Neuronal stem cell (in vitro differentiated cells): ENCODE measurements around the gene APOL5. TPM values are rescaled to one million over a fixed set of nuclear protein-coding genes. Genes with fewer than 3 reads are reported as not detected.
"Not testable (repeated sequence)": the region's sequence is repeated elsewhere in the genome, so short reads cannot be mapped to it uniquely, and the experiment has no call there.

Source experiments
- DNase-seq: peaks from one replicate; pipeline ENCODE4 v3.0.0-alpha.2; 2013; ENCODE audit warnings: low spot score
- H2AFZ ChIP-seq: one replicate; pipeline ENCODE4 v1.6.1; 2013; ENCODE audit warnings: mild to moderate bottlenecking, low read length, inconsistent platforms
- H2AK5ac ChIP-seq: 2 replicates; pipeline ENCODE4 v1.6.1; 2013; ENCODE audit warnings: low read depth, mild to moderate bottlenecking, inconsistent platforms, low read length, moderate library complexity, mixed read lengths
- H2BK120ac ChIP-seq: 2 replicates; pipeline ENCODE4 v1.6.1; 2013; ENCODE audit warnings: low read depth, mild to moderate bottlenecking, inconsistent platforms, low read length, moderate library complexity, mixed read lengths
- H2BK12ac ChIP-seq: one replicate; pipeline ENCODE4 v1.6.1; 2013; ENCODE audit warnings: low read length, inconsistent platforms
- H2BK15ac ChIP-seq: 2 replicates; pipeline ENCODE4 v1.6.1; 2013; ENCODE audit warnings: mild to moderate bottlenecking, low read length, inconsistent platforms, mixed read lengths
- H2BK5ac ChIP-seq: one replicate; pipeline ENCODE4 v1.6.1; 2013; ENCODE audit warnings: inconsistent platforms, mild to moderate bottlenecking, low read length, moderate library complexity
- H3K14ac ChIP-seq: one replicate; pipeline ENCODE4 v1.6.1; 2013; ENCODE audit warnings: low read length, inconsistent platforms
- H3K18ac ChIP-seq: 2 replicates; pipeline ENCODE4 v1.6.1; 2013; ENCODE audit warnings: low read length, inconsistent platforms
- H3K23ac ChIP-seq: 2 replicates; pipeline ENCODE4 v1.6.1; 2013; ENCODE audit warnings: low read depth, mild to moderate bottlenecking, mixed read lengths, low read length, inconsistent platforms; ENCODE audit not compliant: poor library complexity
- H3K27ac ChIP-seq: replicated peaks from 3 replicates; pipeline ENCODE4 v1.5.1; 2013; ENCODE audit warnings: low read length, inconsistent platforms
- H3K27me3 ChIP-seq, 3 experiments: 2 replicates each; pipeline ENCODE4 v1.6.1; 2013; ENCODE audit warnings: low read length in 3 of 3, mild to moderate bottlenecking in 2 of 3, inconsistent platforms in 1 of 3, low read depth in 1 of 3, mixed read lengths in 1 of 3, moderate library complexity in 1 of 3; ENCODE audit not compliant: control insufficient read depth in 3 of 3, insufficient read depth in 3 of 3
- H3K36me3 ChIP-seq, 2 donors: replicated peaks in 1 of 2; 2 replicates each; pipeline ENCODE4 v1.6.1; 2013; ENCODE audit warnings: low read length in 2 of 2; ENCODE audit not compliant: control insufficient read depth in 2 of 2, insufficient read depth in 2 of 2
- H3K4ac ChIP-seq: 2 replicates; pipeline ENCODE4 v1.6.1; 2013; ENCODE audit warnings: inconsistent platforms, mild to moderate bottlenecking, low read length, moderate library complexity
- H3K4me1 ChIP-seq, 2 donors: 1 replicate in 1 of 2; 2 replicates in 1 of 2; pipeline ENCODE4 v1.6.1; 2013; ENCODE audit warnings: low read length in 2 of 2, low read depth in 1 of 2; ENCODE audit not compliant: control insufficient read depth in 2 of 2, insufficient read depth in 1 of 2
- H3K4me2 ChIP-seq: one replicate; pipeline ENCODE4 v1.6.1; 2013; ENCODE audit warnings: mild to moderate bottlenecking, low read length, inconsistent platforms; ENCODE audit not compliant: insufficient read depth, poor library complexity, severe bottlenecking
- H3K4me3 ChIP-seq, 2 donors: 2 replicates each; pipeline ENCODE4 v1.5.1; 2013; ENCODE audit warnings: low read length in 2 of 2, mild to moderate bottlenecking in 2 of 2, inconsistent platforms in 1 of 2, moderate library complexity in 1 of 2
- H3K79me1 ChIP-seq: one replicate; pipeline ENCODE4 v1.6.1; 2013; ENCODE audit warnings: low read depth, mild to moderate bottlenecking, inconsistent platforms, low read length, moderate library complexity
- H3K9ac ChIP-seq: one replicate; pipeline ENCODE4 v1.6.1; 2013; ENCODE audit warnings: mild to moderate bottlenecking, low read depth, low read length, inconsistent platforms; ENCODE audit not compliant: poor library complexity
- H3K9me3 ChIP-seq, 2 donors: replicated peaks in 1 of 2; 2 replicates each; pipeline versions ENCODE3 to v1.6.1; 2013; ENCODE audit warnings: low read length in 2 of 2, mild to moderate bottlenecking in 2 of 2, inconsistent platforms in 1 of 2, low read depth in 1 of 2, mixed read lengths in 1 of 2, moderate library complexity in 1 of 2; ENCODE audit not compliant: control insufficient read depth in 2 of 2, insufficient read depth in 1 of 2
- H4K8ac ChIP-seq: one replicate; pipeline ENCODE4 v1.6.1; 2013; ENCODE audit warnings: low read depth, mild to moderate bottlenecking, inconsistent platforms, low read length, moderate library complexity
- H4K91ac ChIP-seq: one replicate; pipeline ENCODE4 v1.6.1; 2013; ENCODE audit warnings: low read length, low read depth, mild to moderate bottlenecking, inconsistent platforms; ENCODE audit not compliant: poor library complexity
- WGBS, 2 donors: extraction: QIAGEN DNeasy Blood & Tissue Kit; methylation state at CpG; one replicate each; pipeline ENCODE4 v1.1.7; 2013; ENCODE audit warnings: missing lambda C conversion rate in 2 of 2, mixed read lengths in 1 of 2; ENCODE audit not compliant: insufficient read length in 2 of 2, insufficient replicate concordance in 1 of 2; ENCODE audit errors: extremely low coverage in 2 of 2; 5-methylcytosine and 5-hydroxymethylcytosine counted together
- polyA plus RNA-seq, 2 experiments: library from polyadenylated mRNA; stranded (reverse); fragments of 200-250 nt; gene quantifications; one replicate each; pipeline ENCODE4 v1.2.3, GENCODE V29; 2013

The APOL5 gene
- not detected for polyA plus RNA-seq (2013, experiment 1 of 2)
- polyA plus RNA-seq (2013, experiment 2 of 2), result not detected

GRCh38 chr22:35717572-35717971 lies at the start of gene APOL5:
APOL5 (plus strand) TSS chr22:35717872; CDS start chr22:35717872, 0 bp downstream.
- Histone ChIP-seq H4K8ac (no peak within 1 kb of the TSS), H3K23ac (no peak within 1 kb of the TSS), H4K91ac (no peak within 1 kb of the TSS), H3K14ac (no peak within 1 kb of the TSS), H2BK12ac (no peak within 1 kb of the TSS), H2BK120ac (no peak within 1 kb of the TSS), H3K27me3 (no peaks in the 10 kb centered on the region), H3K9me3 (peaks cover 0 to 2% of the 10 kb centered on the region in 2 donors), H3K4me3 (no peak within 1 kb of the TSS), H3K4ac (no peak within 1 kb of the TSS), H3K4me2 (no peak within 1 kb of the TSS), H3K27ac (no peak within 1 kb of the TSS), H3K36me3 (no peaks in the 10 kb centered on the region), H3K18ac (no peak within 1 kb of the TSS), H3K9ac (no peak within 1 kb of the TSS), H3K79me1 (no peaks in the 10 kb centered on the region), H2AK5ac (no peak within 1 kb of the TSS), H2AFZ (no peak within 1 kb of the TSS), H2BK5ac (no peak within 1 kb of the TSS), H2BK15ac (no peak within 1 kb of the TSS), H3K4me1 (no peaks in the 10 kb centered on the region)
- no CpG with 5 or more reads among the region's 3 CpGs for WGBS, 2 donors
- no peak for DNase-seq

- Histone ChIP-seq H3K4me3 (no peak overlapping the region), H2BK15ac (no peak overlapping the region), H2AK5ac (no peak overlapping the region), H3K23ac (no peak overlapping the region), H2BK120ac (no peak overlapping the region), H2BK5ac (no peak overlapping the region), H3K4ac (no peak overlapping the region), H4K91ac (no peak overlapping the region), H3K18ac (no peak overlapping the region), H2AFZ (no peak overlapping the region), H2BK12ac (no peak overlapping the region), H3K14ac (no peak overlapping the region), H4K8ac (no peak overlapping the region), H3K79me1 (no peaks in the 10 kb centered on the region), H3K27me3 (no peaks in the 10 kb centered on the region), H3K9ac (no peak overlapping the region), H3K36me3 (no peaks in the 10 kb centered on the region), H3K4me1 (no peaks in the 10 kb centered on the region), H3K27ac (no peak overlapping the region), H3K9me3 (no peaks in the 10 kb centered on the region), H3K4me2 (no peak overlapping the region)
- DNase-seq, result no peak
Measured at GRCh38 chr22:35674335-35674734, 43.3 kb upstream of the APOL5 start.

- WGBS, 2 donors, result no CpG with 5 or more reads among the region's 1 CpG
- not testable (repeated sequence) for H3K4ac ChIP-seq, H3K23ac ChIP-seq, H3K4me2 ChIP-seq, H3K9ac ChIP-seq, H3K36me3 ChIP-seq, H2BK12ac ChIP-seq, H3K27me3 ChIP-seq, H3K9me3 ChIP-seq, H3K14ac ChIP-seq, H2BK120ac ChIP-seq, H3K4me1 ChIP-seq, H3K4me3 ChIP-seq, H2BK15ac ChIP-seq, H2AFZ ChIP-seq, H3K18ac ChIP-seq, H4K8ac ChIP-seq, DNase-seq, H2BK5ac ChIP-seq, H4K91ac ChIP-seq, H2AK5ac ChIP-seq, H3K27ac ChIP-seq, H3K79me1 ChIP-seq
Measured at GRCh38 chr22:35676065-35676464, 41.6 kb upstream of the APOL5 start.

GRCh38 chr22:35677460-35678187 lies 40.0 kb upstream of the APOL5 start:
- no peak overlapping the region for H2BK15ac ChIP-seq
- no peak overlapping the region for H2BK12ac ChIP-seq
- no peak overlapping the region for H3K4ac ChIP-seq
- H3K23ac ChIP-seq, result no peak overlapping the region
- no peak overlapping the region for H3K4me3 ChIP-seq
- DNase-seq, result no peak
- no peak overlapping the region for H2BK120ac ChIP-seq
- no peaks in the 10 kb centered on the region for H3K4me1 ChIP-seq
- H4K91ac ChIP-seq, result no peak overlapping the region
- H2AK5ac ChIP-seq, result no peak overlapping the region
- H3K18ac ChIP-seq, result no peak overlapping the region
- H3K79me1 ChIP-seq, result no peaks in the 10 kb centered on the region
- no peaks in the 10 kb centered on the region for H3K27me3 ChIP-seq
- no CpG with 5 or more reads among the region's 7 CpGs for WGBS, 2 donors
- H3K36me3 ChIP-seq, result no peaks in the 10 kb centered on the region
- H3K9ac ChIP-seq, result no peak overlapping the region
- peaks cover 1 to 5% of the 10 kb centered on the region in 2 donors for H3K9me3 ChIP-seq
- H2BK5ac ChIP-seq, result no peak overlapping the region
- H3K27ac ChIP-seq, result no peak overlapping the region
- H3K14ac ChIP-seq, result no peak overlapping the region
- H3K4me2 ChIP-seq, result no peak overlapping the region
- no peak overlapping the region for H2AFZ ChIP-seq
- H4K8ac ChIP-seq, result no peak overlapping the region
